ENCODE results near the gene MMP23B.
A peak's percentile ranks its signal among the peaks of the same experiment; 100 is the strongest.
"Not testable (repeated sequence)": the region's sequence is repeated elsewhere in the genome, so short reads cannot be mapped to it uniquely, and the experiment has no call there.

Gene MMP23B

GRCh38 chr1:1636621-1637478, 4.9 kb downstream of the MMP23B start:
- not testable (repeated sequence) for DNase-seq

GRCh38 chr1:1637479-1637875, 5.5 kb downstream of the MMP23B start:
- not testable (repeated sequence) for DNase-seq

- not testable (repeated sequence) for DNase-seq
These were observed 6.6 kb downstream of the MMP23B start for GRCh38 chr1:1638528-1638927.

- DNase-seq, result not testable (repeated sequence)
These were observed 7.4 kb downstream of the MMP23B start for GRCh38 chr1:1639368-1639767.

- DNase-seq, result not testable (repeated sequence)
These were observed 8.1 kb downstream of the MMP23B start for GRCh38 chr1:1640081-1640480.

- not testable (repeated sequence) for DNase-seq
These were observed 8.9 kb downstream of the MMP23B start for GRCh38 chr1:1640711-1641461.

GRCh38 chr1:1646326-1646725, 14.4 kb downstream of the MMP23B start:
- DNase-seq, result not testable (repeated sequence)

GRCh38 chr1:1647567-1648241, 15.7 kb downstream of the MMP23B start:
- DNase-seq, result not testable (repeated sequence)

- not testable (repeated sequence) for DNase-seq
These were observed 16.3 kb downstream of the MMP23B start for GRCh38 chr1:1648265-1648664.

GRCh38 chr1:1658583-1659549, 26.9 kb downstream of the MMP23B start, which contains the start of gene CDK11B:
TSS of gene CDK11B (minus strand) at chr1:1659004. CDS start at chr1:1657485, 1,519 bp downstream.
- DNase-seq, result peak; percentile 95

GRCh38 chr1:1662392-1662791, 30.4 kb downstream of the MMP23B start:
- not testable (repeated sequence) for DNase-seq

GRCh38 chr1:1662830-1663560, 31.0 kb downstream of the MMP23B start:
- DNase-seq, result not testable (repeated sequence)

- not testable (repeated sequence) for DNase-seq
These were observed 32.3 kb downstream of the MMP23B start for GRCh38 chr1:1664318-1664717.

- no peak for DNase-seq
These were observed 33.2 kb downstream of the MMP23B start for GRCh38 chr1:1664941-1665814.

GRCh38 chr1:1665815-1666251, 33.9 kb downstream of the MMP23B start:
- DNase-seq, result no peak

- no peak for DNase-seq
These were observed 34.6 kb downstream of the MMP23B start for GRCh38 chr1:1666526-1666925.

GRCh38 chr1:1669468-1670440, 37.8 kb downstream of the MMP23B start:
- no peak for DNase-seq

GRCh38 chr1:1670866-1671265, 38.9 kb downstream of the MMP23B start:
- DNase-seq, result no peak
